GM19395 (cell line): Measurements from ENCODE around the gene NLRP11.

ENCODE experiments used
- ATAC-seq: cut with Tn5 transposase; IDR thresholded peaks from one replicate; pipeline ENCODE4 v1.9.1; 2021; ENCODE audit warnings: mild to moderate bottlenecking, moderate library complexity; ENCODE audit not compliant: unreplicated experiment

Gene NLRP11

GRCh38 chr19:55831846-55832245 lies at the start of gene NLRP11:
Gene NLRP11 (minus strand): TSS chr19:55831999. CDS start chr19:55818174, 13,825 bp downstream.
- no peak for ATAC-seq

DNA sequence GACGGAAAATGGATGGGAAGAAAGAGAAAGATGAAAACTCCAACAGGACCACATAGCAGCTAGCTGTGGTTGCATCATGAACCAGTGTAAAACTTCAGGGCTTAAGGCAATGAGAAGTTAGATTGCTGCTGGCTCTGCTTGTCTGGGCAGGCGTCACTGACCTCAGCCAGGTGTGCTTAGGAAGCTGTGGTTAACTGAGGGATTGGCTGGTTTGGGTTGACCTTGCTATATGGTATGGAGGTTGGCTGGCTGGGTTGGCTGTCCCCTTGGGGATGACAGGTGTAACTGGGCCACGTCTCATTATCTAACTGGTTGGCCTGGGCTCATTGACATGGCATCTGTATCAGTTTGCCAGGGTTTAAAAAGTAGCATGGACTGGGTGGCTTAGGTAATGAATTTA lies 45.4 kb upstream of the NLRP11 start:
- ATAC-seq, result no peak

GRCh38 chr19:55870736-55871135 lies 38.9 kb upstream of the NLRP11 start:
- no peak for ATAC-seq

DNA sequence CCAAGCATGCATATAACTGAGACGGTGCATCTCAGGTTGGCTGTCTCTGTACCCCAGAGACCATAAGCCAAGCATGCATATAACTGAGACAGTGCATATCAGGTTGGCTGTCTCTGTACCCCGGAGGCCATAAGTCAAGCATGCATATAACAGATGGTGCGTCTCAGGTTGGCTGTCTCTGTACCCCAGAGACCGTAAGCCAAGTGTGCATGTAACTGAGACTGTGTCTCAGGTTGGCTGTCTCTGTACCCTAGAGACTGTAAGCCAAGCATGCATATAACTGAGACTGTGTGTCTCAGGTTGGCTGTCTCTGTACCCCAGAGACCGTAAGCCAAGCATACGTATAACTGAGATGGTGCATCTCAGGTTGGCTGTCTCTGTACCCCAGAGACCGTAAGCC lies 35.3 kb upstream of the NLRP11 start:
- no peak for ATAC-seq

DNA sequence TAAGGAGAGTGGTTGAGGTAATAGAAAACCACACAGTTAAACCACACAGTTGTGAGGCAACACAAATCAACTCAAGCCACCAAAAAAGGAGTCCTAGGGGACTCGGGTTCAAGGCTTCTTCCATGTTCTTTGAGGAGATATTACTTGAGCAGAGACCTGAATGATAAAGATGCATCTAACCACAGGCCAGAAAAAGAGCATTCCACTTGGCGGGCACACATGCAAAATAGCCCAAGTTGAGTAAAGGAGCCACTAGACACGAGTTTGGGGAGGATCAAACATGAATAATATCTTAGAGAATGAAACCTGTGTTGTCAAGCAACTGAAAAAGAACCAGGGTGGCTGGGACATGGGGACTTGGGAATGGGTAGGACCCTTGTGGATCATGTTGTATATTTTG lies 34.7 kb upstream of the NLRP11 start:
- no peak for ATAC-seq

DNA sequence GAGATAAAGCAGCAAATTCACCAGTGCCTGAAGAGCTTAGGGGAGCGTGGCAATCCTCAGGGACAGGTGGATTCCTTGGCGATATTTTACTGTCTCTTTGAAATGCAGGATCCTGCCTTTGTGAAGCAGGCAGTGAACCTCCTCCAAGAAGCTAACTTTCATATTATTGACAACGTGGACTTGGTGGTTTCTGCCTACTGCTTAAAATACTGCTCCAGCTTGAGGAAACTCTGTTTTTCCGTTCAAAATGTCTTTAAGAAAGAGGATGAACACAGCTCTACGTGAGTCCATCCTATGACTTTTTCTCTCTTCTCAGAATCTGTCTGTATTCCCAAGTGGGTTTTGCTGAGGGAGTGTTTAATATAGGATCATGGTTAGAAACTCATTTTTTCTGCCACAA lies 27.2 kb upstream of the NLRP11 start:
- ATAC-seq, result no peak

GRCh38 chr19:55858401-55858800 lies 26.6 kb upstream of the NLRP11 start:
- no peak for ATAC-seq

- no peak for ATAC-seq
Measured at GRCh38 chr19:55857974-55858373, 26.2 kb upstream of the NLRP11 start.

DNA sequence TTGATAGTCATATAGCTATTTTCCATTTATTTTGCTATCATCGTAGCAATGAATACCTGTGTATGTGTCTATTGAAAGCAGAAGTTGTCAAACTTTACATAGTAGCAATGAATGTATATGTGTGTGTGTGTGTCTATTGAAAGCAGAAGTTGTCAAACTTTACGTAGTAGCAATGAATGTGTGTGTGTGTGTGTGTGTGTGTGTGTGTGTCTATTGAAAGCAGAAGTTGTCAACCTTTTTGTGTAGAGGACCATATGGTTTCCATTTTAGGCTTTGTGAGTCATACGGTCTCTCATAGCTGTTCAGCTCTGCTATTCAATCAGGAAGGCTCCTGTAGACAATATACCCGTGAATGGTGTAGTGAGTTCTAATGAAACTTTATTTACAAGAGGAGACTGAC lies 25.4 kb upstream of the NLRP11 start:
- no peak for ATAC-seq

DNA sequence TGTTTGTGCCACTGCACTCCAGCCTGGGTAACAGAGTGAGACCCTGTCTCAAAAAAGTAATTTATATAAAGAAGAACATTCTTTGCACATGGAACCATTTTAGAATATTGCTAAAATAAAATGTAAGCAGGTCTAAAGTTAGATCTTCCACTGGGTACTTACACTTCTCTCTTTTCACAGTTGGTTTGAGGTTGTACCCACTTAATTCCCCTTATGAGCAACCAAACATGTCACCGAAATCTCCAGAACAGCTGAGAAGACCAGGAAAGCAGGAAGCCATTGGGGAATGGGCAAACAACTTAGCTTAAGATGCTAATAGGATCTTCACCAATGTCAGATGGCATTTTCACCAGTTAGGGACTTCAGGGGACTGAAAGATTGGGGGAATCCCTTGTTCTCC lies 23.4 kb upstream of the NLRP11 start:
- no peak for ATAC-seq

- ATAC-seq, result no peak
Measured at GRCh38 chr19:55838906-55839305, 7.1 kb upstream of the NLRP11 start.

GRCh38 chr19:55838251-55838650 lies 6.5 kb upstream of the NLRP11 start:
- no peak for ATAC-seq

- ATAC-seq, result no peak
Measured at GRCh38 chr19:55836340-55836739, 4.5 kb upstream of the NLRP11 start, which contains the start of gene NLRP4. Gene NLRP4 (plus strand): TSS chr19:55836540. CDS start chr19:55852081, 15,541 bp downstream.

DNA sequence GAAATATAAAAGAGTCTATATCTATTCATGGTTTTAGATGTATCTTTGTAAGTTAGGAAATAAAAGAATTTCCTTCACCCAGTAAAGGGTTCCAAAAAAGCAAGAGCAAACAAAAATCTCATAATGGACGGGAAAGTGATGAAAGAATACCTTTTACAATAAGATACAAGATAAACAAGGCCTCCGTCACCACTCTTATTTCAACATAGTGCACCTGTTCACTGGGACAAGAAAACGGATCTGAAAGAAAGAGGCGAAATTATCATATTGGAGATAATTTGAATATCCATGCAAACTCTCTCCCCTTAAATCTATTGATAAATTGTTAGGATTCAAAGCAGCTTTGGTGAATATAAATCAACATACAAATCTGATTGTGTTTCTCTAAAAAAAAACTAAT lies 877 bp upstream of the NLRP11 start:
- no peak for ATAC-seq

- no peak for ATAC-seq
Measured at GRCh38 chr19:55830656-55831055, 1.1 kb downstream of the NLRP11 start.

- no peak for ATAC-seq
Measured at GRCh38 chr19:55820037-55820436, 11.8 kb downstream of the NLRP11 start.

GRCh38 chr19:55813906-55814305 lies 17.9 kb downstream of the NLRP11 start:
- ATAC-seq, result no peak

DNA sequence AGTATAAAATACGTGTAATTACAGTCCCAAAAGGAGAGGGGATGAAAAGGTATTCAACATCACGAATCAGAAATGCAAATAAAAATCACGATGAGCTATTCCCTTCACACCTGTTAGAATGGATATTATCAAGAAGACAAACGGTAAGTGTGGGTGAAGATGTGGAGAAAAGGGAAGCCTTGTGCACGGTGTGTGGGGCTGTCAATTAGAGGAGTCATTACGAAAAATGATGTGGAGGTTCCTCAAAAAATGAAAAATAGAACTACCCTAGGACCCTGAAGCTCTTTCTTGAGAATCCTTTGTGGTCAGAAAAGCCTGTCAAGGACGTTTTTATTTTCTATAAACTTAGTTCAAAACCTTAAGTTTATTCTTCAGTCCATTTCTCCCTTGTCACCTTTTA lies 19.4 kb downstream of the NLRP11 start:
- ATAC-seq, result no peak

DNA sequence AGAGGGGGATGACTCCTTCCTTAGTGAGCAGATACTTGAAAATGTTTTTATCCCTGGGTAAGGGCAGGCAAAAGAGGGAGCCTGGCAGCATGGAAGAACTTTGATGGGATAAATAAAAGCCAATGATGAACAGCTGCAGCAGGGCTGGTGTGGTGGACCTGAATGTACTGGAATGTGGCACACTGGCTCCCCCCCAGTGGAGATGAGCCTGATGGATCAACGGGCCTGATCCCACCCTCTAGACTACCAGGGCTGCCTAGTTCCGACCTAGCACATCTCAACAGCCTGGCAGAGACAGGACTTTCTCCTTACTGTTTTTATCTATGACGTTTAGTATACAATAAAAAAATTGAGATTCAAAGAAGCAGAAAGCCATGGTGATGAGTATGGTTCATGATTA lies 20.5 kb downstream of the NLRP11 start:
- ATAC-seq, result no peak

- ATAC-seq, result no peak
Measured at GRCh38 chr19:55809381-55810058, 22.3 kb downstream of the NLRP11 start.

- ATAC-seq, result no peak
Measured at GRCh38 chr19:55802281-55802680, 29.5 kb downstream of the NLRP11 start.

DNA sequence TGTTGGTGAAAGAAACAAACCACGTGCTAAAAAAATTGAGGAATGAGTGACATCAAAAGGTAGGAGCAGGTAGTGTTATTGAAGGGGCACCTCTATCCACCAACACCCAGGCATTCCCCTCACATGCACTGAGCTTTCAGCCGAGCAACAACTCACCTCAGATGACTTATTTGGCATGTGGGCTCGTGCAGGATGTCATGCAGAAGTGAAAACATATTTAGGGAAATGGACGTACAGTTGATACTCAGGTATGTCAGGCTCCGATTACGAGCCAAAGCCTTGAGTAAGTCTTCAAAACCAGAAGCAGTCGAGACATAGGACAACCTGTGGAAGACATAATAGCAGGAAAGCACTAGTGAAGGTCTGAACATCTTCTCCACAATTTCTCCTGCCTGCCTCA lies 30.4 kb downstream of the NLRP11 start:
- no peak for ATAC-seq

- ATAC-seq, result no peak
Measured at GRCh38 chr19:55795021-55795420, 36.8 kb downstream of the NLRP11 start.
